ENCODE results near the gene GNG5.

The GNG5 gene

DNA sequence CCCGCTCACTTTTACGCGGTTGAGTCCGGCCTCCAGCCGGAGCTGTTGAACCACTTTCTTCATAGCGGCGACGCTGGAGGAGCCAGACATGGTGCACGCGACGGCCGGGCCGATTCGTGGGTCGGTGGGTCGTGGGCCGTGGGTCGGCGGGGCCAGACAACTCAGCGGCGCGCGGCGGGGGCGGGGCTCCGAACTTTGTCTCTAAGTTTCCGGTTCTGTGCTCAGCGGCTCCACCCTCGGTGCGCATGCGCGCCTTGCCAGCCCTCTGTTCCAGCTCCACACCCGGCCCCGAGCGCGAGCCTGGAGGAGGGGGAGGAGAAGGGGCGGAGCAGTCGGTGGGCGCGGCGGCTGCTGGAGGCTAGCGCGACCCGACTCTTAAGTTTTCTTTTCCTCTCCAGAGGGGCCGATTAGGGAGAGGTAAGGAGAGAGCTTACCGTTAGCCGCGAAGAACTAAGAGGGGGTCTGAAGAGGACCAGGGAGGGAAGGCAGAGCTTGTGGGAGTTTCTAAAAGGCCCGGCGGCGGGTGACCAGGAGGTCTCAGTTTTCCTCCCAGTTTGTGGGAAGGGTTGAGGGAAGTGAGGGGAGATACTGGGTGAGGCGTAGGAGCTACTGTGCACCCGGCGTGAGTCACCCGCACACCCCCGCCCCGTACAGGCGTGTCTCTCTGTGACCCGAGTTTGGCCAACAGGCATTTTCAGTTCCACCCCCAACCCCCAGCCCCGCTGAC lies at the start of gene GNG5, which contains the start of gene SPATA1:
GNG5 (minus strand) TSS at position 580 of the 727 bp plus-strand sequence; CDS start at position 90, 490 bp downstream.
SPATA1 (plus strand) TSS at position 385 of the 727 bp plus-strand sequence. CDS start 9,974 bp downstream, outside the sequence.
- H3K9ac ChIP-seq (ENCODE audit: low read depth in 1 of 2, low read length in 2 of 2): peak within 1 kb of the TSS; percentile 93 to 94
- H3K4me3 ChIP-seq (ENCODE audit: low read depth in 1 of 2, low read length in 2 of 2): peak within 1 kb of the TSS; percentile 89 to 96
- H3K9me3 ChIP-seq (ENCODE audit: control insufficient read depth in 1 of 2, low read length in 2 of 2): peaks cover 0 to 6% of the 10 kb centered on the region in 2 donors
- H3K4me1 ChIP-seq (ENCODE audit: control insufficient read depth in 1 of 2, insufficient read depth in 2 of 2, low read length in 2 of 2): peaks cover 27 to 34% of the 10 kb centered on the region in 2 donors
- peak within 1 kb of the TSS; percentile 94 for H3K27ac ChIP-seq (ENCODE audit: low read depth, low read length)
- H3K36me3 ChIP-seq (ENCODE audit: control insufficient read depth in 1 of 2, insufficient read depth in 2 of 2, low read length in 2 of 2): peaks cover under 1 to 4% of the 10 kb centered on the region in 2 donors
- H3K27me3 ChIP-seq (ENCODE audit: control insufficient read depth in 1 of 2, insufficient read depth in 2 of 2, low read length in 2 of 2): no peaks in the 10 kb centered on the region

GRCh38 chr1:84550826-84551225 lies 44.4 kb upstream of the GNG5 start:
- H3K4me3 ChIP-seq (ENCODE audit: low read depth in 1 of 2, low read length in 2 of 2): no peak overlapping the region
- H3K27me3 ChIP-seq (ENCODE audit: control insufficient read depth in 1 of 2, insufficient read depth in 2 of 2, low read length in 2 of 2): no peaks in the 10 kb centered on the region
- H3K4me1 ChIP-seq (ENCODE audit: control insufficient read depth in 1 of 2, insufficient read depth in 2 of 2, low read length in 2 of 2): no peaks in the 10 kb centered on the region
- no peak overlapping the region for H3K9ac ChIP-seq (ENCODE audit: low read depth in 1 of 2, low read length in 2 of 2)
- peaks cover 3 to 4% of the 10 kb centered on the region in 2 donors for H3K36me3 ChIP-seq (ENCODE audit: control insufficient read depth in 1 of 2, insufficient read depth in 2 of 2, low read length in 2 of 2)
- no peak overlapping the region for H3K27ac ChIP-seq (ENCODE audit: low read depth, low read length)
- H3K9me3 ChIP-seq (ENCODE audit: control insufficient read depth in 1 of 2, low read length in 2 of 2): no peaks in the 10 kb centered on the region

DNA sequence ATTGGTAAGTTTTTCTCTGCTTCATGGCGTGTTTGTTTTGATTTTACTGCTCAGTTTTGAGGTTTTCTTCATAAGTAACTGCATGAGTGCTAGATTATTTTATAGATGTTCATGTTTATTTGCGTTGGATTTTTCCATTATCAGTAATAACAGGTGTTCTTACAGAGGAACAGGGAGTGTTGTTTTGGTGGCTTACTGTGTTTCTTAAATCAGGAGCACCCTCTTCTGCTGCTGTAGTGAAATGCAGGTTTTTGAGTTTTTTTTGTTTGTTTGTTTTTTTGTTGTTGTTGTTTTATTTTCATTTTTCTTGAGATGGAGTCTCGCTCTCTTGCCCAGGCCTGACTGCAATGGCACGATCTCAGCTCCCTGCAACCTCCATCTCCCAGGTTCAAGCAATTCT lies 35.3 kb upstream of the GNG5 start:
- Histone ChIP-seq H3K9me3 (ENCODE audit: control insufficient read depth in 1 of 2, low read length in 2 of 2) (no peaks in the 10 kb centered on the region), H3K27me3 (ENCODE audit: control insufficient read depth in 1 of 2, insufficient read depth in 2 of 2, low read length in 2 of 2) (no peaks in the 10 kb centered on the region), H3K4me1 (ENCODE audit: control insufficient read depth in 1 of 2, insufficient read depth in 2 of 2, low read length in 2 of 2) (no peaks in the 10 kb centered on the region), H3K36me3 (ENCODE audit: control insufficient read depth in 1 of 2, insufficient read depth in 2 of 2, low read length in 2 of 2) (peaks cover 0 to 7% of the 10 kb centered on the region in 2 donors), H3K9ac (ENCODE audit: low read depth in 1 of 2, low read length in 2 of 2) (no peak overlapping the region), H3K27ac (ENCODE audit: low read depth, low read length) (no peak overlapping the region), H3K4me3 (ENCODE audit: low read depth in 1 of 2, low read length in 2 of 2) (no peak overlapping the region)

GRCh38 chr1:84540759-84541158 lies 34.4 kb upstream of the GNG5 start:
- Histone ChIP-seq H3K27ac (ENCODE audit: low read depth, low read length) (no peak overlapping the region), H3K4me1 (ENCODE audit: control insufficient read depth in 1 of 2, insufficient read depth in 2 of 2, low read length in 2 of 2) (no peaks in the 10 kb centered on the region), H3K9me3 (ENCODE audit: control insufficient read depth in 1 of 2, low read length in 2 of 2) (no peaks in the 10 kb centered on the region), H3K36me3 (ENCODE audit: control insufficient read depth in 1 of 2, insufficient read depth in 2 of 2, low read length in 2 of 2) (peaks cover 0 to 7% of the 10 kb centered on the region in 2 donors), H3K27me3 (ENCODE audit: control insufficient read depth in 1 of 2, insufficient read depth in 2 of 2, low read length in 2 of 2) (no peaks in the 10 kb centered on the region), H3K4me3 (ENCODE audit: low read depth in 1 of 2, low read length in 2 of 2) (no peak overlapping the region), H3K9ac (ENCODE audit: low read depth in 1 of 2, low read length in 2 of 2) (no peak overlapping the region)

DNA sequence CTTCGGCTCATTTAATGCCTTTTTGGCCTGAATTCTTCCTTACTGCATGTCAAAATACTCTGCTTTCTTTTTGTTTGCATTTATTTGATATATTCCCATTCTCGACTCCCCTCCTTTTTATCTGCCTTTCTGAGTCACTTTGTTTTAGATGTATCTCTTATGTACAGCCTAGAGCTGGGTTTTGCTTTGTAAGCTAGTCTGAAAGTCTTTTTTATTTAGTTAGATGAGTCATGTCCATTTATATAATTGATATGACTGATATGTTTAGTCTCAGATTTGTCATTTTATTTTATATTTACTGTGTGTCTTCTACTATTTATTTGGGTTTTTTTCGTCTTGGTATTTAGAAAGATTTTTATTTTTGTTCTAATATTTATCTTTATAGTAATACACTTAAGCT lies 33.6 kb upstream of the GNG5 start:
- no peak overlapping the region for H3K27ac ChIP-seq (ENCODE audit: low read depth, low read length)
- no peak overlapping the region for H3K9ac ChIP-seq (ENCODE audit: low read depth in 1 of 2, low read length in 2 of 2)
- no peaks in the 10 kb centered on the region for H3K9me3 ChIP-seq (ENCODE audit: control insufficient read depth in 1 of 2, low read length in 2 of 2)
- no peak overlapping the region for H3K4me3 ChIP-seq (ENCODE audit: low read depth in 1 of 2, low read length in 2 of 2)
- no peaks in the 10 kb centered on the region for H3K27me3 ChIP-seq (ENCODE audit: control insufficient read depth in 1 of 2, insufficient read depth in 2 of 2, low read length in 2 of 2)
- peaks cover 0 to 7% of the 10 kb centered on the region in 2 donors for H3K36me3 ChIP-seq (ENCODE audit: control insufficient read depth in 1 of 2, insufficient read depth in 2 of 2, low read length in 2 of 2)
- H3K4me1 ChIP-seq (ENCODE audit: control insufficient read depth in 1 of 2, insufficient read depth in 2 of 2, low read length in 2 of 2): no peaks in the 10 kb centered on the region

GRCh38 chr1:84538599-84538998 lies 32.2 kb upstream of the GNG5 start:
- Histone ChIP-seq H3K27me3 (ENCODE audit: control insufficient read depth in 1 of 2, insufficient read depth in 2 of 2, low read length in 2 of 2) (no peaks in the 10 kb centered on the region), H3K4me1 (ENCODE audit: control insufficient read depth in 1 of 2, insufficient read depth in 2 of 2, low read length in 2 of 2) (no peaks in the 10 kb centered on the region), H3K9ac (ENCODE audit: low read depth in 1 of 2, low read length in 2 of 2) (no peak overlapping the region), H3K4me3 (ENCODE audit: low read depth in 1 of 2, low read length in 2 of 2) (no peak overlapping the region), H3K9me3 (ENCODE audit: control insufficient read depth in 1 of 2, low read length in 2 of 2) (no peaks in the 10 kb centered on the region), H3K36me3 (ENCODE audit: control insufficient read depth in 1 of 2, insufficient read depth in 2 of 2, low read length in 2 of 2) (peaks cover 0 to 7% of the 10 kb centered on the region in 2 donors), H3K27ac (ENCODE audit: low read depth, low read length) (no peak overlapping the region)

- no peaks in the 10 kb centered on the region for H3K9me3 ChIP-seq (ENCODE audit: control insufficient read depth in 1 of 2, low read length in 2 of 2)
- H3K4me1 ChIP-seq (ENCODE audit: control insufficient read depth in 1 of 2, insufficient read depth in 2 of 2, low read length in 2 of 2): no peaks in the 10 kb centered on the region
- H3K27me3 ChIP-seq (ENCODE audit: control insufficient read depth in 1 of 2, insufficient read depth in 2 of 2, low read length in 2 of 2): no peaks in the 10 kb centered on the region
- no peak overlapping the region for H3K9ac ChIP-seq (ENCODE audit: low read depth in 1 of 2, low read length in 2 of 2)
- no peak overlapping the region for H3K27ac ChIP-seq (ENCODE audit: low read depth, low read length)
- H3K4me3 ChIP-seq (ENCODE audit: low read depth in 1 of 2, low read length in 2 of 2): no peak overlapping the region
- no peaks in the 10 kb centered on the region for H3K36me3 ChIP-seq (ENCODE audit: control insufficient read depth in 1 of 2, insufficient read depth in 2 of 2, low read length in 2 of 2)
These were observed 19.4 kb upstream of the GNG5 start for GRCh38 chr1:84525779-84526178.

GRCh38 chr1:84524590-84524989 lies 18.2 kb upstream of the GNG5 start:
- no peaks in the 10 kb centered on the region for H3K9me3 ChIP-seq (ENCODE audit: control insufficient read depth in 1 of 2, low read length in 2 of 2)
- no peaks in the 10 kb centered on the region for H3K27me3 ChIP-seq (ENCODE audit: control insufficient read depth in 1 of 2, insufficient read depth in 2 of 2, low read length in 2 of 2)
- H3K27ac ChIP-seq (ENCODE audit: low read depth, low read length): no peak overlapping the region
- no peaks in the 10 kb centered on the region for H3K4me1 ChIP-seq (ENCODE audit: control insufficient read depth in 1 of 2, insufficient read depth in 2 of 2, low read length in 2 of 2)
- no peak overlapping the region for H3K9ac ChIP-seq (ENCODE audit: low read depth in 1 of 2, low read length in 2 of 2)
- no peak overlapping the region for H3K4me3 ChIP-seq (ENCODE audit: low read depth in 1 of 2, low read length in 2 of 2)
- H3K36me3 ChIP-seq (ENCODE audit: control insufficient read depth in 1 of 2, insufficient read depth in 2 of 2, low read length in 2 of 2): no peaks in the 10 kb centered on the region

GRCh38 chr1:84510668-84511067 lies 4.3 kb upstream of the GNG5 start:
- Histone ChIP-seq H3K27me3 (ENCODE audit: control insufficient read depth in 1 of 2, insufficient read depth in 2 of 2, low read length in 2 of 2) (no peaks in the 10 kb centered on the region), H3K9me3 (ENCODE audit: control insufficient read depth in 1 of 2, low read length in 2 of 2) (peaks cover 0 to 6% of the 10 kb centered on the region in 2 donors), H3K27ac (ENCODE audit: low read depth, low read length) (no peak overlapping the region), H3K9ac (ENCODE audit: low read depth in 1 of 2, low read length in 2 of 2) (no peak overlapping the region), H3K4me3 (ENCODE audit: low read depth in 1 of 2, low read length in 2 of 2) (no peak overlapping the region), H3K4me1 (ENCODE audit: control insufficient read depth in 1 of 2, insufficient read depth in 2 of 2, low read length in 2 of 2) (peaks cover 5% of the 10 kb centered on the region in 2 donors), H3K36me3 (ENCODE audit: control insufficient read depth in 1 of 2, insufficient read depth in 2 of 2, low read length in 2 of 2) (no peaks in the 10 kb centered on the region)

- Histone ChIP-seq H3K27ac (ENCODE audit: low read depth, low read length) (no peak overlapping the region), H3K4me3 (ENCODE audit: low read depth in 1 of 2, low read length in 2 of 2) (no peak overlapping the region), H3K36me3 (ENCODE audit: control insufficient read depth in 1 of 2, insufficient read depth in 2 of 2, low read length in 2 of 2) (no peaks in the 10 kb centered on the region)
These were observed 3.8 kb upstream of the GNG5 start for GRCh38 chr1:84510165-84510564.

More at GRCh38 chr1:84510165-84510564, 3.8 kb upstream of the GNG5 start:
- Histone ChIP-seq H3K9ac (ENCODE audit: low read depth in 1 of 2, low read length in 2 of 2) (no peak overlapping the region), H3K27me3 (ENCODE audit: control insufficient read depth in 1 of 2, insufficient read depth in 2 of 2, low read length in 2 of 2) (no peaks in the 10 kb centered on the region), H3K4me1 (ENCODE audit: control insufficient read depth in 1 of 2, insufficient read depth in 2 of 2, low read length in 2 of 2) (peaks cover 5% of the 10 kb centered on the region in 2 donors), H3K9me3 (ENCODE audit: control insufficient read depth in 1 of 2, low read length in 2 of 2) (peaks cover 0 to 6% of the 10 kb centered on the region in 2 donors)
